ENCODE results near the gene TSC22D4. TPM values are rescaled to one million over a fixed set of nuclear protein-coding genes. Genes with fewer than 3 reads are reported as not detected.

Gene TSC22D4
- total RNA-seq, 3 donors from 2014 or later, result 45.1 to 65.2 (median 64.8) TPM

GRCh38 chr7:100427762-100428198 is 51.2 kb downstream of the TSC22D4 start:
- intact Hi-C loops (cut with DNase I, micrococcal nuclease), result loop anchor here in 1 of 2 donors (5.0 kb wide), 1 partner anchor 295 kb away; no protein-coding TSS in a partner anchor
- no peak overlapping the region for H3K4me3 ChIP-seq
- peaks cover 24% of the 10 kb centered on the region for H3K4me1 ChIP-seq (ENCODE audit: low read depth)
- peaks cover 7% of the 10 kb centered on the region for H3K36me3 ChIP-seq (ENCODE audit: low read depth)
- DNase-seq (no peak), ATAC-seq (no peak)
- no peaks in the 10 kb centered on the region for H3K9me3 ChIP-seq
- TF ChIP-seq, protein P1, sequence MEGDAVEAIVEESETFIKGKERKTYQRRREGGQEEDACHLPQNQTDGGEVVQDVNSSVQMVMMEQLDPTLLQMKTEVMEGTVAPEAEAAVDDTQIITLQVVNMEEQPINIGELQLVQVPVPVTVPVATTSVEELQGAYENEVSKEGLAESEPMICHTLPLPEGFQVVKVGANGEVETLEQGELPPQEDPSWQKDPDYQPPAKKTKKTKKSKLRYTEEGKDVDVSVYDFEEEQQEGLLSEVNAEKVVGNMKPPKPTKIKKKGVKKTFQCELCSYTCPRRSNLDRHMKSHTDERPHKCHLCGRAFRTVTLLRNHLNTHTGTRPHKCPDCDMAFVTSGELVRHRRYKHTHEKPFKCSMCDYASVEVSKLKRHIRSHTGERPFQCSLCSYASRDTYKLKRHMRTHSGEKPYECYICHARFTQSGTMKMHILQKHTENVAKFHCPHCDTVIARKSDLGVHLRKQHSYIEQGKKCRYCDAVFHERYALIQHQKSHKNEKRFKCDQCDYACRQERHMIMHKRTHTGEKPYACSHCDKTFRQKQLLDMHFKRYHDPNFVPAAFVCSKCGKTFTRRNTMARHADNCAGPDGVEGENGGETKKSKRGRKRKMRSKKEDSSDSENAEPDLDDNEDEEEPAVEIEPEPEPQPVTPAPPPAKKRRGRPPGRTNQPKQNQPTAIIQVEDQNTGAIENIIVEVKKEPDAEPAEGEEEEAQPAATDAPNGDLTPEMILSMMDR (IDR thresholded peaks at IDR 0.05), result no peak

DNA sequence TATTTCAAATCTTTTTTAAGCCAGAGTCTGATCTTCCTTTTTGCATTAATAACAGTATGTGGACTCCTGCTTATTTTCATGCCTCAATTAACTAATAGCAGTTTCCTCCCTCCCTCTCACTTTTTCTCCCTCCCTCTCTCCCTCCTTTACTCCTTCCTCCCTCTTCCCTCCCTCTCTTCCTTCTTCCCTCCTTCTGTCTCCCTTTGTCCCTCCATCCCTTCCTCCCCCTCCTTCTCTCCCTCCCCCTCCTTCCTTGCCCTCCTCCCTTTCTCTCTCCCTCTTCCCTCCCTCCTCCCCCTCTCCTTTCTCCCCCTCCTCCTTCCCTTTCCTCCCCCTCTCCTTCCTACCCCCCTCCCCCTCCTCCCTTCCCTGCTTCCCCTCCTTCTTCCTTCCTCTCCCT is 52.5 kb downstream of the TSC22D4 start:
- H3K9me3 ChIP-seq, result no peaks in the 10 kb centered on the region
- intact Hi-C loops (cut with DNase I, micrococcal nuclease), result loop anchor here in 1 of 2 donors (5.0 kb wide), 1 partner anchor 294 kb away; no protein-coding TSS in a partner anchor
- DNase-seq (no peak), ATAC-seq (no peak)
- peaks cover 4% of the 10 kb centered on the region for H3K36me3 ChIP-seq (ENCODE audit: low read depth)
- peaks cover 19% of the 10 kb centered on the region for H3K4me1 ChIP-seq (ENCODE audit: low read depth)
- H3K4me3 ChIP-seq, result no peak overlapping the region
- TF ChIP-seq, protein P1 (IDR thresholded peaks at IDR 0.05), result no peak

DNA sequence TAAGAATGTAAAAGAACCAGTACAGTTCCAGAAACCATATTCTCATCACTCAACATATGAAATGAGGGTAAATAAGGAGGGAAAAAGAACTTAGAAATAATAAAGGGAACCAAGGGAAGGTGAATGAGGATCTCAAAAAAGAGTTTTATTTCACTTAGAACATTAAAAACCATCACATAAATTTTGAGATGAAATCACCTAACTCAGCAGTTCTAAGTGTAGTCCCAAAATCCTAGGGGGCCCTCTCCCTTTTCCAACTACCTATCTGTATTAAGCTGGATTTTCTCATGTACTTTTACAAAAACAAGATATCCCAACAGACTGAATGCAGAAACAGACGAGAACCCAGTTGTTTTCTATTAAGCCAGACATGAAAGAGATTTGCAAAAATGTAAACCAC is 53.7 kb downstream of the TSC22D4 start:
- Histone ChIP-seq H3K36me3 (ENCODE audit: low read depth) (peaks cover 4% of the 10 kb centered on the region), H3K4me1 (ENCODE audit: low read depth) (peaks cover 8% of the 10 kb centered on the region), H3K9me3 (no peaks in the 10 kb centered on the region), H3K4me3 (no peak overlapping the region)
- no peak for ATAC-seq
- TF ChIP-seq, protein P1 (IDR thresholded peaks at IDR 0.05), result no peak
- intact Hi-C loops (cut with DNase I, micrococcal nuclease), result loop anchor here in 1 of 2 donors (5.0 kb wide), 1 partner anchor 293 kb away; no protein-coding TSS in a partner anchor
- no peak for DNase-seq

DNA sequence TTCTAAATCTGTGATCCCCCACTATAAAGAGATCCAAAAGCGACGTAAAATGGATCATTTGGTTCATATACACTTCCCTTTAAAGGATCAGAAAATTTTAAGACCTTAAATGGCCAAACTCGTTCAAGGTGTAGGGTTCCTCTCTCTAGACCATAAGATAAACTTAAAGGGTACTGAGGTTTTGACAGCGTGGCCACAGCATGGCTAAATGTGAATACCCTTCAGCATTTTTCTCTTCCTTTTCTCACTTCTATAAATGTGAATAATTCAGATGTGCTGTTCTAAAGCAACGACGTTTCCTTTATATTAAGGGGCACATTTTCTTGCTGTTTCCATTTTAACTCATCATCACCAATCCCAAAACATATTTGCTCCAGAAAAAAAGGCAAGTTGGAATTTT is 55.7 kb downstream of the TSC22D4 start:
- no peak for ATAC-seq
- intact Hi-C loops (cut with DNase I, micrococcal nuclease), result no loop called here
- H3K4me1 ChIP-seq (ENCODE audit: low read depth), result peaks cover 7% of the 10 kb centered on the region

GRCh38 chr7:100419660-100420226 is 59.3 kb downstream of the TSC22D4 start:
- Histone ChIP-seq H3K36me3 (ENCODE audit: low read depth) (no peaks in the 10 kb centered on the region), H3K9me3 (no peaks in the 10 kb centered on the region), H3K4me1 (ENCODE audit: low read depth) (no peaks in the 10 kb centered on the region), H3K4me3 (no peak overlapping the region)
- no peak for DNase-seq
- intact Hi-C loops (cut with DNase I, micrococcal nuclease), result no loop called here
- TF ChIP-seq, protein P1 (IDR thresholded peaks at IDR 0.05), result no peak
- ATAC-seq, result no peak

More for the DNA sequence above, 55.7 kb downstream of the TSC22D4 start:
- TF ChIP-seq, protein P1 (IDR thresholded peaks at IDR 0.05), result no peak
- Histone ChIP-seq H3K36me3 (ENCODE audit: low read depth) (no peaks in the 10 kb centered on the region), H3K9me3 (no peaks in the 10 kb centered on the region), H3K4me3 (no peak overlapping the region)
- DNase-seq, result no peak
